ENCODE measurements around the gene GALNT16.

DNA sequence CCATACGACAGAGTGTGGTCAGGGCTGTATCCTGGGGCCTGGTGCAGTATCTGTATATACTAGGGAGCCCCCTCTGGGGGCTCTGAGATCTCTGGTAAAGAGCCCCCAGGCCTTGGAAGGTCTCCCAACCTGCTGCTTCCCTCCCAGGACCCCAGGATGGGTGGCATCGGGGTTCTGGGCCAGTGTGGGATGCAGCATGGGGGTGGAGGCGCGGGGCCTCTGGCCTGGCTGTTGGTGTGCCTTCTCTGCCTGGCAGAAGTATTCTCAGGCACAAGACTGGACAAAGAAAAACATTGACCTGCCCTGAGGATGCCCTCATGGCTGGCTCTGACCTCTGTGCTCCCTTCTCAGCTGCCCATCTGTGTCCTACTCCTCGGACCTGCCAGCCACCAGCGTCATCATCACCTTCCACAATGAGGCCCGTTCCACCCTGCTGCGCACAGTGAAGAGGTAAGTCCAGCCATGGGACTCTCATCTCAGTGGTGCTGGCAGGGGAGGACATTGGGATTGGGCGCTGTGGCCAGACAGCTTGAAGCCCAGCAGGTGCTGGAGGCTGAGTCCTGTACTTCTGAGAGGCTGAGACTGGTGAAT, 64.5 kb downstream of the GALNT16 start:
- TF ChIP-seq, protein P1, sequence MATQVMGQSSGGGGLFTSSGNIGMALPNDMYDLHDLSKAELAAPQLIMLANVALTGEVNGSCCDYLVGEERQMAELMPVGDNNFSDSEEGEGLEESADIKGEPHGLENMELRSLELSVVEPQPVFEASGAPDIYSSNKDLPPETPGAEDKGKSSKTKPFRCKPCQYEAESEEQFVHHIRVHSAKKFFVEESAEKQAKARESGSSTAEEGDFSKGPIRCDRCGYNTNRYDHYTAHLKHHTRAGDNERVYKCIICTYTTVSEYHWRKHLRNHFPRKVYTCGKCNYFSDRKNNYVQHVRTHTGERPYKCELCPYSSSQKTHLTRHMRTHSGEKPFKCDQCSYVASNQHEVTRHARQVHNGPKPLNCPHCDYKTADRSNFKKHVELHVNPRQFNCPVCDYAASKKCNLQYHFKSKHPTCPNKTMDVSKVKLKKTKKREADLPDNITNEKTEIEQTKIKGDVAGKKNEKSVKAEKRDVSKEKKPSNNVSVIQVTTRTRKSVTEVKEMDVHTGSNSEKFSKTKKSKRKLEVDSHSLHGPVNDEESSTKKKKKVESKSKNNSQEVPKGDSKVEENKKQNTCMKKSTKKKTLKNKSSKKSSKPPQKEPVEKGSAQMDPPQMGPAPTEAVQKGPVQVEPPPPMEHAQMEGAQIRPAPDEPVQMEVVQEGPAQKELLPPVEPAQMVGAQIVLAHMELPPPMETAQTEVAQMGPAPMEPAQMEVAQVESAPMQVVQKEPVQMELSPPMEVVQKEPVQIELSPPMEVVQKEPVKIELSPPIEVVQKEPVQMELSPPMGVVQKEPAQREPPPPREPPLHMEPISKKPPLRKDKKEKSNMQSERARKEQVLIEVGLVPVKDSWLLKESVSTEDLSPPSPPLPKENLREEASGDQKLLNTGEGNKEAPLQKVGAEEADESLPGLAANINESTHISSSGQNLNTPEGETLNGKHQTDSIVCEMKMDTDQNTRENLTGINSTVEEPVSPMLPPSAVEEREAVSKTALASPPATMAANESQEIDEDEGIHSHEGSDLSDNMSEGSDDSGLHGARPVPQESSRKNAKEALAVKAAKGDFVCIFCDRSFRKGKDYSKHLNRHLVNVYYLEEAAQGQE (IDR thresholded peaks at IDR 0.05; ENCODE audit: insufficient read depth in 1 of 2, low read depth in 2 of 2, low read length in 2 of 2), result no peak
- TF ChIP-seq POLR2AphosphoS5 (IDR thresholded peaks at IDR 0.05; ENCODE audit: low read depth, low read length) (no peak), SIN3A (IDR thresholded peaks at IDR 0.05; ENCODE audit: borderline replicate concordance, insufficient read depth, low read length) (no peak), TAF1 (IDR thresholded peaks at IDR 0.05; ENCODE audit: borderline replicate concordance, insufficient read depth, low read length) (no peak), FOXP2 (optimal IDR thresholded peaks at IDR 0.05; ENCODE audit: borderline replicate concordance, extremely low read depth, extremely low read length, insufficient read depth) (no peak)

Data from PFSK-1 (cell line).